Stimulated activated CD8-positive, alpha-beta memory T cell treated with anti-CD3 and anti-CD28 coated beads, Interleukin-4, amount 100 ng/mL, for 4 hours (primary cell): ENCODE results near the gene GDPD4.

Source experiments
- DNase-seq, 2 donors: peaks; one replicate each; pipeline ENCODE4 v3.0.0-alpha.2; 2020; ENCODE audit warnings: low read depth in 2 of 2, low spot score in 1 of 2

Gene GDPD4, protein sequence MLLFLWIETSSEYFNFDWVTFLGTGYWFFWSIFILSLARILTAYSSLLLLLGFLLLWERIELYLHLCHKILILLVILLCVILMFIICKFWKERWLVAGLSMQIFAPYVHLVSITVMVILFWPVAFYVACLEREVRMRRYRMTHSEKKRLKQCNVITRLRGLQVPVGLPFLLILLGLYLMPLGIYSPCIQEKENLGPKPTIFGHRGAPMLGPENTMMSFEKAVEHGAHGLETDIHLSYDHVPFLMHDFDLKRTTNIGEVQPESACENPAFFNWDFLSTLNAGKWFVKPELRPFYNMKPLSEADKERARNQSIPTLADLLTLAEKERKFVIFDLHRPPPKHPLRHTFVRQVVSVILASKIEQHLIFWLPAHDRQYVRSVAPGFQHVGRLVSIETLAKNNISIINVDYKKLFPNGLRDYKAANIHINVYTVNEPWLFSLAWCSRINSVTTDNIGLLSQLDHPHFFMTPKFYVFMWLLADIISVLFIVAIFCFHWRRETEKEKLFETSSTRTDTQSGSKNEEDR

DNA sequence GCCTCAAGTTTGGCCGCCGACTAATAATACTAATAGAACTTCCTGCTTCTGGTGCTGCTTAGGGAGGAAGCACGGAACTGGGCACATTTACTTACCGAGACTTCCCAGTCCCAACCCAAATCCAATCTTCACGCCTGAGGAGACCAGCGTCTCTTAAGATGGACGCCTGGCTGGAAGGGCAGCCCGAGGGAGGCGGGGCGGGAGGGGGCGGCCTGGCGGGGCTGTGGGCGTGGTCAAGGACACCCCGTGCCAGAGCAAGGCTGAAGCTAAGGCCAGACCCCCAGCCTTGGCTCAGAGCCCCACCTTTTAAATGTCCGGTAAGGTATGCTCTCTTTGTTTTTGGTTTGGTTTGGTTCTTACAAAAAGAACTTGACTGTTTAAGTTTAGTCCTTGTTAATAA is at the start of gene GDPD4:
Gene GDPD4 (minus strand): TSS at position 177 of the 400 bp plus-strand sequence. CDS start 16,549 bp downstream, outside the sequence.
- DNase-seq: no peak

DNA sequence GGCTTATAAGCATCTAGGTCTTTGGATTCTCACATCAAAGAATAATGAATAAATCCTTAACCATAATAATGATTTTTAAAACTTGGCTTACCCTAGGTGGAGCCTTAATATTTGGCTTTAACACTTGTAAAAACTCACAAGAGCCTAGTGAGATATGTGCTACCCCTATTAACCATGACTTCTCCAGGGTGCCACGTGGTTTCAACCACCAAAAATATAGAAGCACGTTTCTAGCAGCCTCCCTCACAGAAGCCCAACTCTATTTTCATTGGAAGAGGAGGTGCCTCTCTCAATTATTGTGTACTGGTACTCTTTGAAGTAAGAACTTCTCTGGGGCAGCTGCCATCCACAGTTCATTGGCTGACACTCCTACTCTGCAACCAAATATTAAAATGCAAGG is 46.5 kb upstream of the GDPD4 start:
- DNase-seq: no peak

- no peak for DNase-seq
Observed at GRCh38 chr11:77346906-77347603, 45.6 kb upstream of the GDPD4 start.

GRCh38 chr11:77345621-77346020 is 44.1 kb upstream of the GDPD4 start:
- no peak for DNase-seq

- DNase-seq: no peak
Observed at GRCh38 chr11:77340501-77340900, 39.0 kb upstream of the GDPD4 start.

DNA sequence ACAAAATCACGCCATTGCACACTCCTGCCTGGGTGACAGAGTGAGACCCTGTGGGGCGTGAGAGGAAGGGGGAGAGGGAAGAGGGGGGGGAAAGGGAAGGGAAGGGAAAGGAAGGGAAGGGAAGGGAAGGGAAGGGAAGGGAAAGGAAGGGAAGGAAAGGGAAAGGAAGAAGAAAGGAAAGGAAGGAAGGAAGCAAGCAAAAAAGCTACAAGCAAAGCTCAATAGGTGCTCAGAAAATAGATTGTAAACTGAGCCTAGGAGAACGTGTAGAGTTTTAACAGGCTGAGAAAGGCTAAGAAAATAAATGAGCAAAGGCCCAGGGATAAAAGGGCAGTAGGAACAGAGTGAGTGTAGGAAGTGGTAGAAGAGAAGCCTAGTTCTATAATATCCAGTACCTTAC is 30.8 kb upstream of the GDPD4 start:
- DNase-seq: no peak

DNA sequence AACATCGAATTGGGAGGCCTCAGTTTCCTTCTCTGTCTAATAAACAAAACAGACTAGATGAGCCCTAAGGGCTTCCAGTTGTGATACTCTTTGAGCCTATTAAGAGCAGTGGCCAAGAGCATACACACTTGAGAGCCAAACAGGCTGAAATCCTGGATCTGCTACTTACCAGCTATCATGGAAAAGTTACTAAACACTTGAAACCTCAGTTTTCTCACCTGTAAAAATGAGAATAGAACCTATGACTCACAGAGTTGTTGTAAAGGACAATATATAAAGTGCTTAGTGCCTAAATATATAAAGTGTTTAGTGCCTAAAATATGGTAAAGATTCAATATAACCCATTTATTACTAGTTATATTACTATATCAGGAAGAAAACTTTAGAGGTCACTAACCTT is 23.7 kb upstream of the GDPD4 start:
- DNase-seq: no peak

DNA sequence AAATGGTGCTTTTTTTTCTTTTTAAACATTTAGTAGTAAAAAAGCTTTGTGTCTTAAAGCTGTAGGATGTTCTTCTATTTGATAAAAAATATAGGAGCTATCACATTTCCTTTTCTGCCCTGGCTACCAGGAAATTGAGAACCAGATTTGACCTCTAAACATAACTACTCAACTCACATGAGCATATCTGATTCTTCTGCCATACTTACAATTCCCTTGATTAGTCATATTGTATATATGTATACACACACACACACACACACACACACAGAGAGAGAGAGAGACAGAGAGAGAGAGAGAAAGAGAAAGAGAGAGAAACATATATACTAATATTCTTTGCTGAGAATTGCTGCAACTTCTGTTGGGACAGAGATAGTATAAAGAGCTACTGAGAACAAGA is 23.0 kb upstream of the GDPD4 start:
- no peak for DNase-seq

DNA sequence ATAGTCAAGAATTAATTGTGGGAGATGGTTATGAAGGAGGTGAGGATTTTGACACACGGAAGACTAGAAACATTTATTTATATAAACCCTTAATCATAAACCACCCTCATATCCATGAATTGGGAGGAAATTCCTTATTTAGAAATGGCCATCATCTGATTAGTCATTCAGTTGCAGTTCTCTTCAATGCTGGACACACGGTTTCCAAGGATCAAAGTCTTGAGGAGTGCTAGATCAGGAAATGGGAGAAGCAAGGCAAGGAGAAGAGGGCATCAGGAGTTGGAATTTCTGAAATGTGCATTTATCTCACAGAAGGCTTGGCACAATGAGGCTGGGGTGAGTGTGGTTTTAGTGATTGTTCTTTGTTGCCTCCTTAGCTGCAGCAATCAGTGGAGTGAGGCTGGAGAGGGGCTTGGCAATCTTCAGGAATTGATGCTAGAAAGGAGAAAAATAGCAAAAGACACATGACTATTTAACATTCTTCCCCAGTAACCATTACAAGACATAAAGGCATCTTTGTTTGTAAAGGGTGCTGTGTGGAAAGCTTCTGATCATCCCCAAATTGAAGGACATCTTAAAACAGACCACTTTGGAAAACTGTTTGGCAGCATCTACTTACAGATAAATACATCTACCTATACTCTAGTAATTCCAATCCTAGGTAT is 21.6 kb upstream of the GDPD4 start:
- DNase-seq: no peak

DNA sequence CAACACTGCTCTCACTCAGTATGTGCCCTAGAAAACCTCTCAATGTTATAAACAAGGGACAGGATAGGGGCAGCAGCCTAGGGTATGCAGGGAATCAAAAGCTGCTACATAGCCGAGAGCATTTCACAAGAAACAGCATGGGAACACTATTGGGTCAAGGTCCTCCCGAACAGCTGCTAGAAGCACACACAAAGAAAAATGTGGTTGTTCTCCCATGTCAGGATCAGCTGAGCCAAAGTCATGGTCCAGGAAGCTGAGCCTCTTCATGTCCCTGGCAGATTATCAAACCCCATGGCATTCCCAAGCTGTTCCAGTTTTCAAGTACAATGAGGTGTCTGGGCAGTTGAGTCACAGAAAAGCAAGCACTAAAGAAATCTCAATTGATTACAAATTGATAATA is 21.0 kb upstream of the GDPD4 start:
- no peak for DNase-seq

DNA sequence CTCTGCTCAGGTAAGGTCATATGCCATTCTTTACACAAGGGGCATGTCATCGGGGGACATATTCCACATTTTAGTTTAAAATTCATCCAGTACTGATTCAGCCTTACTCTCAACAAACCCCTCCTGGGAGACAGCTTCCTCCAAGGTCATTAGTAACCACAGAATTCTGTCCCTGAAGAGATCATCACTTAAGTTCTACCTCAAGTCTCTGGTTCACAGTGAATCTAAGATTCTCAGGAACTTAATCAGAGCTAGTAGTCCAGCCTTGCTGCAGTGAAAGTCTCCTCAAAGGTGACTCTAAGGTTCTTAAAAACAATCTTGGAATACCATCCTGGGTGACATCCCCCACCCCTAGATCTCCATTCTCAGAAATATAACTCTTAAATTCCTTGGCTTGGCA is 18.9 kb upstream of the GDPD4 start:
- DNase-seq: no peak

GRCh38 chr11:77318600-77318999 is 17.1 kb upstream of the GDPD4 start:
- DNase-seq: no peak

GRCh38 chr11:77316733-77317342 is 15.4 kb upstream of the GDPD4 start:
- DNase-seq: no peak

DNA sequence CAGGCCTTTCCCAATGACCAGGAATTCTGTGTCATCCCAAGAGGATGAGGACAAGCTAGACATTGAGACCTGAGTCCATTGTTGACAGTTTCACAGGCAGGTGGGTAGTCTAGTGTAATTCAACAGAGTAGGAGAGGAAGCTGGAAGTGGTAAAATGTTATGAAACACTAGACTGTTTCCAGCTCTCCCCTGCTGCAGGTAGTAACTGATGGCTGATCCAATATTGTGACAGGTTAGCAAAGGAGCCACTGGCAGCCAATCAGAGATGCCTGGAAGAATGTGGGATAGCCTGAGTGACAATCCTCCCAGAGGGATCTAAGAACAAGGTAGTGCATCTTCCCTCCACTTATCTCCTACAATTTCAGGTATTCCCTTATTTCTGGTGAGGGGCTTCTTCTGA is 10.6 kb upstream of the GDPD4 start:
- no peak for DNase-seq

GRCh38 chr11:77311701-77312100 is 10.2 kb upstream of the GDPD4 start:
- DNase-seq: no peak

DNA sequence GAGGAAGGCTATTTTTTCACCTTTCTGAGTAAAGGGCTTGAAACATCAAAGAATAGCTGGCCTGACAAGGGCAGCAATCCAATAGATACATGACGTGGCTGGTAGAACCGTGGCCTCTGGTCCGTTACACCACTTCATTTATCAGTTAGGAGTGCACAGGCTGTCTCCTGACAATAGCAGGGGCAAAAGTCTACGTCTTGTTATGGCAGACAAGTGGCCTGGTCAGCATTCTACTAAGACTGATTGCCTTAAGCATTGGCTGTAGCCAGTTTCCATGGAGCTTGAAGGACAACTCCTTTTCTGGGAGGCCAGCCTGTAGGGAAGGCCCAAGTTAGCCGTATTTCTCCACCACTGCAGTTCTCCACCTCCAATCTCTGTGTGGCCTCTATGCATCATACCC is 9.2 kb upstream of the GDPD4 start:
- no peak for DNase-seq

GRCh38 chr11:77309401-77310085 is 8.1 kb upstream of the GDPD4 start:
- DNase-seq: no peak

GRCh38 chr11:77308838-77309237 is 7.4 kb upstream of the GDPD4 start:
- no peak for DNase-seq

- DNase-seq: no peak
Observed at GRCh38 chr11:77303328-77303727, 1.8 kb upstream of the GDPD4 start.

DNA sequence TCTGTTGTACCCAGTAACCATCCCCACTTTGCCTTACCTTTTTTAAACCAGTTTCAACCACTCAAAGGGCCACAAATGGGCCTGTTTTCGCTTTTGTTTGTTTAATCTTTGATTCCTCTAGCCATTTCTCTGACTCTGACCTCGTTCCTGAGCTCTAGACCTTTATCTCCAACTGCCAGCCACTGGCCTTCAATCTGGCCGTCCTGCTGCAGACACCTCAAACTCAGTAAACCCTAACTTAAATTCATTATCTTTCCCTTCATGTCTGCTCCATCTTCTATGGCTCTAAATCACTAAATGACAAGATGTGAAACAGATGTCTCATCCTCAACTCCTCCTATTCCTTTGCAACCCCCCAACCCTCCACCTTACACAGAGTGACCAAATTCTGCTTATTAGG is 1.3 kb upstream of the GDPD4 start:
- no peak for DNase-seq

GRCh38 chr11:77300695-77301094 is 791 bp downstream of the GDPD4 start:
- DNase-seq: no peak
